ENCODE data around the gene TMEM108.

Gene TMEM108

DNA sequence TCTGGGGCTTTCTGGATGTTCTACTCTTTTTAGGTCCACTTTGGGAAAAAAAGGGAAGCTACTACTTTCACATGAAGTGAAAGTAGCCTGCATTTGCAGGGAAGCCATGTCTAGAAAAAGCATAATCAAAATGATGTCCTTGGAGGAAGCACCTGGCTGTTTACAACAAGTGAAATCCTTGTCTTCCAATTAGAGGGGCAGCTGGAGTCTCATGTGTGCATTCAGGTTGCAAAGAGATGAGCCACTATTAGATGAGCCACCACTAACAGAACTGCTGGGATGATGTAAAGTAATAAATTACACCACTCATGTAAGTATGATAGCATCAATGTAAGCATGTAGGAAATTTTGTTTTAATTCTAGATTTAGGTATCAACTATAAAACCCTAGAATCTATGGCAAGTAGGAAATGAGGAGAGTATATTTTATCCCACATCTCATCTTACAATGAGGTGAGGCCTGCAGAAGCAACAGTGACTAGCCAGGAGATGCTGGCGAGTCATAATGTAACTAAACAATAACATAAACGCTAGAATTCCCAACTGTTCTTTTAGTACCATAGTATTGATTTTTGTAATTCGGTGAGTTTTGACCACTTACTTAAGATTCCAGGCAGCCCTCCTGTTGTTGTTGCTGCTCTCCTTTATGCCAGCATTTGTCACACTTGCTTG lies 75.9 kb downstream of the TMEM108 start:
- H3K4me3 ChIP-seq (ENCODE audit: low read depth, low read length): no peak overlapping the region

DNA sequence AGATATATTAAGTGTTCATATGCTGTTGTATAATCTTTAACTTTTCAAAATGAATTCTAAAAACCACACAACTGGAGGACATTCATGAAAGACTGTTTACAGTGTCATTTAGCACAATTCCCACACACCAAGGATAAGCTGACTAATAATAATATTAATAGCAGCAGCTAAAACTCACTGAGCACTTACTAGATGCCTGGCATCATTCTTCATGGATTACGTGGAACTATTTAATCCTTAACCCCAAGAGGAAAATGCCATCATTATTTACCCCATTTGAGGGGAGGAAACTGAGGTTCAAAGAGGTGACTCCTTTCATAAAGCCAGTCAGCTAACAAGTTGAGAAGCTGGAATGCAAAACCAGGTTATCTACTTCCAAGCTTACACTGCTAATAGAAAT lies 77.0 kb downstream of the TMEM108 start:
- no peak overlapping the region for H3K4me3 ChIP-seq (ENCODE audit: low read depth, low read length)

DNA sequence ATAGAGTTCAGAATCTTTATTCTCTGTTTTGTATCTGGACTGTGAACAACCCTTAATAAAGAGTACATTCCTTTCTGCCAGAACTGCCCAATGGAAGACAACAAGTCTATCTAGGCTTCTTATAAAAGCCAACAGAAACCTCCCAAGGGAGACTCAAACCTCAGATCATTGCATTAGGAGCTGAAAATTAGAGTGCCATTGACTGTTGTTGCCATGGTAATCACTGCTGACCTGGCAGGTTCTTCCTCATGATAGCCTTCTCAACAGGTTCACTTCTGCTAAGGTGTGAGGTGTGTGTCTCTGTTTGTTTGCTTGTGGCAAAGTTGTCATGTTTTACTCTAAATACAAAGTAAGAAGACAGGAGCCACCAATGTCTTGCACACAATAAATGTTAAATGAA lies 79.2 kb downstream of the TMEM108 start:
- H3K4me3 ChIP-seq (ENCODE audit: low read depth, low read length): no peak overlapping the region

GRCh38 chr3:133119176-133119575 lies 81.0 kb downstream of the TMEM108 start:
- no peak overlapping the region for H3K4me3 ChIP-seq (ENCODE audit: low read depth, low read length)

DNA sequence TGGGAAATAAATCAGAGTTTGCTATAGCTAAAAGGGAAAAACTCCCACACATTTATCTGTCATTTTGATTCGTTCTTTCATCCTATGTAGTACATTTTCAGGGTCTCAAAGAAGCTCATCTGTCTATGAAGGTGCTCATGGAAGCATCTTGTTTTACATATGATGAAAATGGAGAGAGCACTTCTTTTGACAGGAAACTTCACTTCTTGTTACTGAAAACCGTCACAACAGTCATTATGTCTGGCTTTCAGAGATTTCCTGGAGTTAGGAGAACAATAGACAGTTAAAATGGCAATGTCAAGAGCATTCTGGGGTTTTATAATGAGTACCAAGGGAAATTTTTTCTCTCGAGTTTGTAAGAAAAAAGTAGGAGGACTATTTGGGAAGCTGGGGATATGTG lies 83.3 kb downstream of the TMEM108 start:
- H3K4me3 ChIP-seq (ENCODE audit: low read depth, low read length): no peak overlapping the region

GRCh38 chr3:133123636-133124035 lies 85.4 kb downstream of the TMEM108 start:
- no peak overlapping the region for H3K4me3 ChIP-seq (ENCODE audit: low read depth, low read length)

DNA sequence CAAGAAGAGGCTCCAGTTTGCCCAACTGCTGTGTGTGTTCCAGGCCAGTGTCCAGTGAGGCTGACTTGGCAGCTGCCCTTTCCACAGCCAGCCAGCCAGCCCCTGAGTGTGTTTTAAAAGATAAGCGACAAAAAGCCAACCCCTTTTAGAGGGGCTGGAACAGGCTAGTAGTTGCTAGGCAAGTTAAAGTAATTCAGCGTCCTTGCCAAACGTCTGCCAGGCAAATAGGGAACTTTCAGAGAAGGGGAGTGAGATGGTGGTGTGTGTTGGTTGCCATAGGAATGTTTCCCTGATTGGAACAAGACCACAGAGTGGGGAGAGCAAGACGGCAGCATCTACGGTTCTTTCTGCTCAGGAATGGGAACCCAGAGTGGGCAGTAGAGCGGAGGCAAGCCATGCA lies 86.3 kb downstream of the TMEM108 start:
- H3K4me3 ChIP-seq (ENCODE audit: low read depth, low read length): no peak overlapping the region

DNA sequence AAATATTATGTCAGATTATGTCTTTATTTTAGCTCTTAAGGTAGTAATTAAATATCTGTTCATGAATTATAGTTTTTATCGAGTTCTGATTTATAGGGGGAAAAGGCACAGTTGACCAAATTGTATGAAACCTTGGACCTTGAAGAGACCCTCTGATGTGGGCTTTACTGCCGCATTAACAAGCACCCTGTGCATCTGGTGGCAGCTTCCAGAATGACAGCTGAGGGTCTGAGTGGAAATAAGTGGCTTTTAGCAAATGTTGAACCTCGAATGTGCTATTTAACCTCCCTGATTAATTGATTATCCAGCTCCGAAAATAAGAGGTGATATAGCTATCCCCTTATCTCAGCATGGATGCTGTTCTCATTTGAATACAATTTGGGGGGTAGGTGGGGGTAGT lies 87.0 kb downstream of the TMEM108 start:
- H3K4me3 ChIP-seq (ENCODE audit: low read depth, low read length): no peak overlapping the region

DNA sequence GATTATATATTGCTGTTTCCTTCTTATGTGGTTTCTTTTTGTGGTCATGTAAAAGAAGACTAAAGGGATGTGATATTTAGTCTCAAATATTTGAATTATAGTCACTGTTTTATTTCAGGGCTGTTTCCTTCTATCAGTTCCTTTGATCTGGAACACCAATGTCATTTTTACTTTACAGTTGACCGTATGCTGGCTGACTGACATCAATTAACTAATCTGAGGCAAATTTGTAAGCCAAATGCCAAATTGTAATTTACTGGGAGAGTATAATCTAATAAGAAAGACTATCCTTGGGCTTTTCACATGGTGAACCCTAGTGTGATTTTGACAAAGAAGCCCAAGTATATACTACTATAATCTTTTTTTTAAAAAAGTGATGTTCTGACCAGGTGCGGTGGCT lies 87.6 kb downstream of the TMEM108 start:
- no peak overlapping the region for H3K4me3 ChIP-seq (ENCODE audit: low read depth, low read length)

- no peak overlapping the region for H3K4me3 ChIP-seq (ENCODE audit: low read depth, low read length)
Observed at GRCh38 chr3:133127381-133127780, 89.2 kb downstream of the TMEM108 start.

DNA sequence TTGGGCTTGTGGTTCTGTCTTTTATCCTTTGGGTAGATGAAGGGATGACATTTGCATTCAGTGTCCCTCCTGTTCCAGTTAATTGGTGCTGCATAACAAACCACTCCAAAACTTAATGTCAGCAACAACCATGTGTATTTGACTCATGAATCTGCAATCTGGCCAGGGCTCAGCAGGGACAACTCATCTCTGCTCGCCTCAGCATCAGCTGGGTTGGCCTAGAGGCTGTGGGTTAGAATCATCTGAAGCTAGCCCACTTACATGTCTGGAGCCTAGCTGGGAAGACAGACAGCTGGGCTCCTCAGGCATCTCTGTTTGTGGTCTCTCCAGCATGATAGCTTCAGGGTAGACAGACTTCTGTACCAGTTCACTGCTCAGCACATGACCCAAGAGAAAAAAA lies 92.0 kb downstream of the TMEM108 start:
- H3K4me3 ChIP-seq (ENCODE audit: low read depth, low read length): no peak overlapping the region

DNA sequence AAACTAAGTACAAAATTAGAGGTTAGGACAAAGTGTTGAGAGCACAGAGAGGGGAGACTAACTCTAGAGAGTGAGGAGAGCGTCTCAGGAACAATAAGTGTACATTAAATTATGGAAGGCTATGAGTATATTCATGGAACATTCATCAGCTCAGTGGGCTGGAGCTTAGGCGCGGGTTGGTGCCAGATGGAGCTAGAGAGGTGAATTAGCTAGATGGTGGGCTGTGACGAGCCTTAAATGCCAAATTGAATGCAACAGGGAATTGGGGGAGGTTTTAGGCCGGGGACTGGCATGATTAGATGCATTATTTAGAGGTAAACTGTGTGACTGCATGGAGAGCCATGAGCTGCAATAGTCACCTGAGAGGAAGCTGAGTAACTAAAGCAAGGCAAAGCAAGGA lies 97.1 kb downstream of the TMEM108 start:
- H3K4me3 ChIP-seq (ENCODE audit: low read depth, low read length): no peak overlapping the region

DNA sequence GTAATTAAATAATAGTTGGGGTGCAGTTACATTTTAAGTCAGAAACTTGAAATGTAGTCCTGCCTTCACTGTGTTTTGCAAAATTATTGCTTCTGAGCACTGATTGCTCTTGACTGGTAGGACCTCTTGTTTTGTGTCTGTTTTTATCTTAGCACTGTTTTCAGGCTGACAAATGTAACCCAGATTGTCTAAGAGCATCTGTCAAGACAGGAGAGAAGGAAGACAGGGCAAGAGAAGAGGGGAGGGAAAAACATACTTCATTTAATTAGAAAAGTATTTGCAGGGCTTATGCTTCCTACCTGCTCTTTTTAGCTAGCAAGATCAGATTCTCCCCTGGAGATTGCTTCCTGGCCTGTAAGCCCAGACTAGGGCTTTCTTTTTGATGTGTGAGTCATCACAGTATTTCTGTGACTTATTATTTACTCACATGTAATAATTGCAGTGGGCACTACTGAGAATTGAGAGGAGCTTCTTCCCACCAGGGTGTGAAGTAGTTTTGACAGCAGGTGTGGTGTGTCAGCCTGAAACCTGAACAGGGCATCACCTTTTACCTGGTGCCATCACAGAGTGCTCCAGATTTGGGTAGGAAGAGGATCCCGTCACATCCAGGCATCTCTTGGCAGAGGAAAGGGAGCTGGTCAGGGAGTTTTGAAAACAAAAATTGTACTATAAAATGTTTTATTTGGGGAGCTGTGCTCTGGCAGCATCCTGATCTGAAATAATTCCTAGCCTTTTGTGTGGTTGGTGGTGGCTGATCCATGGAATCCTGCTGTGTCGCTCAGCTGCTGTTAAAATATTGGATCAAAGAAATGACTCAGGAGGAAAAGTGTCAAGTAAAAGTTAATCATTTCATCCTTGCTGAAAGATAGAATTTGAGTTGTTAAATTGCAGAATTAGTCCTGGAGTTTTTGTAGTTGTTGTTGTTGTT lies 98.2 kb downstream of the TMEM108 start:
- H3K4me3 ChIP-seq (ENCODE audit: low read depth, low read length): no peak overlapping the region

DNA sequence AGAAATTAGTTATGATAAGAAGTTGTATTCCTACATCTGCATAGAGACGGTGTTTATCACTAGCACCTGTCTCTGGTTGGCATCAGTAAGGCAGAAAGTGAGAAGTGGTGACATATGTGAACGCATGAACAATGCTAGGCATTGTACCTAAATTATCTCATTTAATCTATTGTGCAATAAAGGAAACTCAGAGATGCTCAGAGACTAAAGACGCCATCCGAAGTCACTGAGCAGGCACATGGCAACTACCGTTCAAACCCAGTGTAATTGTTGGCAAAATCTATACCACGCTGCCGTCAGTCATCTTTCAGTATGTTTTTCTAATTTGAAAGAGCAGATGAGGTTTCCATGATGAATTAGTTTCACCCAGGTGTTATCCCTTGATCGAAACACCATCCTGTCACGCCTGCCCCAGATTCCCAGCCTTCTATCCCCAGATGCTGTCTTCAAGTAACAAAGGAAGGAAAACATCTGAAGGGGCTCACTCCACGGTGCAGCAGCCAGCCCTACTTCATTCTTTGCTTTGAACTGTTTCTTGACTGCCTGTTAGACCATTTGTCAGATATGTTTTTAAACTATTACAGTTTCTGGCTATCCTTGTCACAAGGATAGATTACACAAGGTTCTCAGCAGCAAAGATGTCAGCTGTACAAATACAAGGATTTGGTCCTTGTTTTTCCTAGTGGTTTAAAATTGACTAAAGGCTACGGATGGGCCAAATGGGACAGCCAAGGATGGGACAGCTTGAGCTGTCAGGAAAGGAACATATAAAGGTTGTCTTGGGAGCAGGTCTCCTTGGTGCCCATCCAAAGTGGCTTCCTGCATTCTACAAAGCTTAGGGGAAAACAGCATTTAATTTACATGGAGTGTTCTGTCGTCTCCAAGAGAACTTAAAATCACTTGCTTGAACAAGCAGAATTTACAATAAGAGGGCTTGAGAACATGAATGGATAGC lies 99.1 kb downstream of the TMEM108 start:
- H3K4me3 ChIP-seq (ENCODE audit: low read depth, low read length): no peak overlapping the region

DNA sequence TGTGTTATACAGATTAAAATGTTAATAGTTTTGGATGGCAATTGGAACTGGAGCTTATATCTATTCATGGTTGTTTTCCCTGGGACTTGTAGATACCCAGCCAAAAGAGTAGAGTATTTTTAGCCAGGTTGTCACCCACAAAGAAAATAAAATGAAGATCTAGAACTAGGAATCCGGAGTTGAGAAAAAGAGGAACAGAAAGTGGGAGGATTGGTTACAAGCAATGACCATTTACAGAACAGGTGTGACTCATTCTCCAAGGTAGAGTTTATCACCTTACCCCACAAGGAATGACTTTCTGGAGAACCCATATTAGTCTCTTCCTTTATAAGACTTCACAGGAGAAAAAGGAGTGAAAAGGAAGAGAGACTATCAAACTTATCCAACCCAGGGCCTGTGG lies 99.8 kb downstream of the TMEM108 start:
- H3K4me3 ChIP-seq (ENCODE audit: low read depth, low read length): no peak overlapping the region

- no peak overlapping the region for H3K4me3 ChIP-seq (ENCODE audit: low read depth, low read length)
Observed at GRCh38 chr3:133152056-133152455, 113.9 kb downstream of the TMEM108 start.

GRCh38 chr3:133152681-133153220 lies 114.6 kb downstream of the TMEM108 start:
- no peak overlapping the region for H3K4me3 ChIP-seq (ENCODE audit: low read depth, low read length)

DNA sequence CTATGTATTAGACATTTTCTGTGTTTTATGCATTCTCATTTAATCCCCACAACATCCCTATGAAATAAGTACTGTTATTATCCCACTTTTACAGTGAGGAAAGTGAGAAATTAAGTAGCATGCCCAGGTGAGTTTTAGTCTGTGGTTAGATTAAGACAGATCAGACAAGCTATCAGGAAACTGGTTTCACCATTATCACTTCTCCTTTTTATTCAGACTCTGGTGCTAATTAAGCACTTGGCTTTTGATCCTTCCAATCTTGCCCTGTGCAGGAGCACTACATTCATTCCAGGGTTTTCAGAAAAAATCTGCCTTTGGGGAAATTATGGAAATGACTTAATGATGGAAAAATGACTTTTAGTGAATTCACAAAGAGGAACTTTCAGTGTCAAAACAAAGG lies 115.2 kb downstream of the TMEM108 start:
- no peak overlapping the region for H3K4me3 ChIP-seq (ENCODE audit: low read depth, low read length)

- H3K4me3 ChIP-seq (ENCODE audit: low read depth, low read length): no peak overlapping the region
Observed at GRCh38 chr3:133157716-133158115, 119.5 kb downstream of the TMEM108 start.

DNA sequence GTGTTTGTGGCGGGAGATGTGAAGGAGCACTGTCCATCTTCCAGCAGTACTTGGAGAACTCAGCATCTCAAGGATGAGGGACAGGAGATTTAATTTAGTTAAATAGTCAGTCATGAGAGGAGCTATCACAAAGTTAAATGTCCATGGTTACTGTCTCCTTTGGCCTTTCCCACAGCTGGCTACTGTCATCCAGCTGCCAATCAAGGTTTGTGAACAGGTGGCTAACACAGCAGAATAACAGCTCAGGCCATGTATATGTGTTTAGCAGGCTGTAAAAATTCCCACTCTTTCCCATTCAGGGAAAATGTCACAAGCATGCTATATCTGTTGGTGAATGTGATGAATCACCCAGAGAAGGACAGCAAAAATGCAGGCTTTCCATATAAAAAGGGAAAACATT lies 120.5 kb downstream of the TMEM108 start:
- H3K4me3 ChIP-seq (ENCODE audit: low read depth, low read length): no peak overlapping the region
